Keratinocyte (primary cell): Measurements from ENCODE around the gene MMEL1. TPM values are rescaled to one million over a fixed set of nuclear protein-coding genes. Genes with fewer than 3 reads are reported as not detected.

Source experiments
- DNase-seq: peaks from one replicate; pipeline ENCODE4 v3.0.0-alpha.2; 2011; ENCODE audit warnings: low read depth, missing footprints, low spot score
- FAIRE-seq: peaks from 2 replicates; lab custom pipeline; 2011; peaks lifted over from hg19 to GRCh38; lab: Jason Lieb, UNC
- H2AFZ ChIP-seq: 2 replicates; pipeline ENCODE4 v1.6.0; 2012; ENCODE audit warnings: low read length, control low read depth, inconsistent platforms; ENCODE audit not compliant: control insufficient read depth
- H3K27ac ChIP-seq: 2 replicates; pipeline ENCODE4 v1.5.1; 2011; ENCODE audit warnings: low read length; ENCODE audit not compliant: control insufficient read depth, insufficient read depth
- H3K27me3 ChIP-seq: 3 replicates; pipeline ENCODE4 v1.6.0; 2011; ENCODE audit warnings: low read length; ENCODE audit not compliant: control insufficient read depth, insufficient read depth; ENCODE audit errors: extremely low read depth
- H3K36me3 ChIP-seq, 2 experiments: 2 replicates in 1 of 2; 3 replicates in 1 of 2; pipeline ENCODE4 v1.5.1; 2011; ENCODE audit warnings: low read length in 2 of 2, mild to moderate bottlenecking in 1 of 2; ENCODE audit not compliant: control insufficient read depth in 2 of 2, insufficient read depth in 2 of 2; ENCODE audit errors: extremely low read depth in 1 of 2
- H3K4me1 ChIP-seq: 3 replicates; pipeline ENCODE4 v1.5.1; 2011; ENCODE audit warnings: low read length; ENCODE audit not compliant: control insufficient read depth, insufficient read depth; ENCODE audit errors: extremely low read depth
- H3K4me2 ChIP-seq: 3 replicates; pipeline ENCODE4 v1.6.0; 2011; ENCODE audit warnings: low read depth, low read length; ENCODE audit not compliant: control insufficient read depth, insufficient read depth; ENCODE audit errors: extremely low read depth
- H3K4me3 ChIP-seq, 3 experiments: fragments of 200-600 bp in 1 of 3; sonication (generic) in 1 of 3; 2 replicates in 2 of 3; 3 replicates in 1 of 3; pipeline ENCODE4 v1.5.1; 2011 to 2016; ENCODE audit warnings: low read length in 3 of 3, mild to moderate bottlenecking in 3 of 3, control low read depth in 2 of 3, inconsistent platforms in 1 of 3, low read depth in 1 of 3, mixed read lengths in 1 of 3, mixed run types in 1 of 3, moderate library complexity in 1 of 3; ENCODE audit not compliant: control insufficient read depth in 2 of 3, insufficient read depth in 2 of 3; ENCODE audit errors: extremely low read depth in 1 of 3
- H3K79me2 ChIP-seq: 2 replicates; pipeline ENCODE4 v1.6.0; 2012; ENCODE audit warnings: low read length; ENCODE audit not compliant: control insufficient read depth, insufficient read depth
- H3K9ac ChIP-seq: 3 replicates; pipeline ENCODE4 v1.6.0; 2011; ENCODE audit warnings: low read length; ENCODE audit not compliant: control insufficient read depth, insufficient read depth; ENCODE audit errors: extremely low read depth
- H3K9me1 ChIP-seq: 3 replicates; pipeline ENCODE4 v1.6.0; 2011; ENCODE audit warnings: low read length; ENCODE audit not compliant: control insufficient read depth, insufficient read depth; ENCODE audit errors: extremely low read depth
- H3K9me3 ChIP-seq: 2 replicates; pipeline ENCODE4 v1.5.1; 2012; ENCODE audit warnings: low read depth, low read length; ENCODE audit not compliant: control insufficient read depth
- H4K20me1 ChIP-seq: 3 replicates; pipeline ENCODE4 v1.6.0; 2011; ENCODE audit warnings: low read length; ENCODE audit not compliant: control insufficient read depth, insufficient read depth; ENCODE audit errors: extremely low read depth
- CTCF ChIP-seq, 3 experiments: IDR thresholded peaks in 1 of 3; conservative IDR thresholded peaks in 1 of 3; optimal IDR thresholded peaks in 1 of 3; 2 replicates in 2 of 3; 3 replicates in 1 of 3; pipeline versions ENCODE3 to v1.5.1; 2011; ENCODE audit warnings: low read length in 3 of 3, mild to moderate bottlenecking in 3 of 3, moderate library complexity in 2 of 3, control low read depth in 1 of 3, inconsistent platforms in 1 of 3; ENCODE audit not compliant: insufficient read depth in 2 of 3; ENCODE audit errors: extremely low read depth in 1 of 3
- EZH2 ChIP-seq: IDR thresholded peaks from one replicate; pipeline ENCODE4 v1.6.1; 2012; ENCODE audit warnings: inconsistent platforms, mild to moderate bottlenecking, low read length, moderate library complexity
- dilution Hi-C: fragments of 300-500 bp; cut with MboI; formaldehyde crosslinking; loops from one replicate; pipeline ENCODE4 v1.7.0; 2020; ENCODE audit warnings: low sequenced_read_pairs; ENCODE audit not compliant: extremely low pct_ligation_motif_present
- polyA plus RNA-seq, 5 experiments: library from polyadenylated mRNA; depleted of rRNA in 3 of 5; stranded (reverse) in 3 of 5; stranded (forward) in 1 of 5; unstranded in 1 of 5; fragments of >200 nt; gene quantifications; 1 replicate in 1 of 5; 2 replicates in 3 of 5; 3 replicates in 1 of 5; pipeline versions ENCODE4 v1.2.1 to v1.2.3, GENCODE V29; 2011 to 2012; ENCODE audit warnings: missing spikeins in 2 of 5, low read depth in 1 of 5, low replicate concordance in 1 of 5

The MMEL1 gene
- polyA plus RNA-seq, 1 donor (not counting 4 experiments of a cell fraction or from before 2014, with no cell fraction given): not detected

GRCh38 chr1:2556678-2557481, 75.9 kb downstream of the MMEL1 start:
- Histone ChIP-seq H3K27me3 (no peaks in the 10 kb centered on the region), H3K4me1 (peaks cover 11% of the 10 kb centered on the region), H2AFZ (peak overlapping the region; percentile 92), H3K9ac (peak overlapping the region; percentile 74), H3K79me2 (no peaks in the 10 kb centered on the region), H4K20me1 (no peaks in the 10 kb centered on the region), H3K4me3 (peak overlapping the region; percentile 30 to 75 (median 74)), H3K36me3 (no peaks in the 10 kb centered on the region), H3K9me1 (no peaks in the 10 kb centered on the region), H3K9me3 (no peaks in the 10 kb centered on the region), H3K27ac (peak overlapping the region; percentile 36), H3K4me2 (peak overlapping the region; percentile 93)
- no peak for TF ChIP-seq EZH2
- no peak for TF ChIP-seq CTCF (optimal IDR thresholded peaks at IDR 0.05 in 1 of 3, IDR thresholded peaks at IDR 0.05 in 1 of 3, conservative IDR thresholded peaks at IDR 0.05 in 1 of 3; ENCODE audit: extremely low read depth in 1 of 3, insufficient read depth in 2 of 3, low read length in 3 of 3)
- FAIRE-seq (no peak), DNase-seq (no peak)
- dilution Hi-C loops: no loop called here

DNA sequence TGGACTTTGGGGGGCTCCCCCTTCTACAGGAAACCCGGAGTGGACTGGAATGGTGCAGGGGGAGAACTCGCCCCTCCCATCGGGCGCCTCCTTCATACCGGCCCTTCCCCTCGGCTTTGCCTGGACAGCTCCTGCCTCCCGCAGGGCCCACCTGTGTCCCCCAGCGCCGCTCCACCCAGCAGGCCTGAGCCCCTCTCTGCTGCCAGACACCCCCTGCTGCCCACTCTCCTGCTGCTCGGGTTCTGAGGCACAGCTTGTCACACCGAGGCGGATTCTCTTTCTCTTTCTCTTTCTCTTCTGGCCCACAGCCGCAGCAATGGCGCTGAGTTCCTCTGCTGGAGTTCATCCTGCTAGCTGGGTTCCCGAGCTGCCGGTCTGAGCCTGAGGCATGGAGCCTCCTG, 76.5 kb downstream of the MMEL1 start, which contains the start of gene TNFRSF14:
Gene TNFRSF14, plus strand, starts transcription at position 95 of the 401 bp plus-strand sequence. Its CDS starts 294 bp downstream, at position 389.
- Histone ChIP-seq H3K27me3 (no peaks in the 10 kb centered on the region), H3K27ac (peak within 1 kb of the TSS; percentile 36), H3K4me1 (peaks cover 11% of the 10 kb centered on the region), H3K36me3 (no peaks in the 10 kb centered on the region), H3K9me1 (no peaks in the 10 kb centered on the region), H3K4me3 (peak within 1 kb of the TSS; percentile 30 to 75 (median 74)), H3K4me2 (peak within 1 kb of the TSS; percentile 93), H3K9ac (peak within 1 kb of the TSS; percentile 74), H3K9me3 (no peaks in the 10 kb centered on the region), H2AFZ (peak within 1 kb of the TSS; percentile 92), H3K79me2 (no peaks in the 10 kb centered on the region), H4K20me1 (no peaks in the 10 kb centered on the region)
- FAIRE-seq (peak; percentile 52), DNase-seq (no peak)
- TF ChIP-seq CTCF (optimal IDR thresholded peaks at IDR 0.05 in 1 of 3, IDR thresholded peaks at IDR 0.05 in 1 of 3, conservative IDR thresholded peaks at IDR 0.05 in 1 of 3; ENCODE audit: extremely low read depth in 1 of 3, insufficient read depth in 2 of 3, low read length in 3 of 3) (no peak), EZH2 (no peak)
- dilution Hi-C loops: no loop called here
